Measurements from ENCODE around the gene SAFB2.
"Not testable (repeated sequence)": the region's sequence is repeated elsewhere in the genome, so short reads cannot be mapped to it uniquely, and the experiment has no call there.

SAFB2 gene

DNA sequence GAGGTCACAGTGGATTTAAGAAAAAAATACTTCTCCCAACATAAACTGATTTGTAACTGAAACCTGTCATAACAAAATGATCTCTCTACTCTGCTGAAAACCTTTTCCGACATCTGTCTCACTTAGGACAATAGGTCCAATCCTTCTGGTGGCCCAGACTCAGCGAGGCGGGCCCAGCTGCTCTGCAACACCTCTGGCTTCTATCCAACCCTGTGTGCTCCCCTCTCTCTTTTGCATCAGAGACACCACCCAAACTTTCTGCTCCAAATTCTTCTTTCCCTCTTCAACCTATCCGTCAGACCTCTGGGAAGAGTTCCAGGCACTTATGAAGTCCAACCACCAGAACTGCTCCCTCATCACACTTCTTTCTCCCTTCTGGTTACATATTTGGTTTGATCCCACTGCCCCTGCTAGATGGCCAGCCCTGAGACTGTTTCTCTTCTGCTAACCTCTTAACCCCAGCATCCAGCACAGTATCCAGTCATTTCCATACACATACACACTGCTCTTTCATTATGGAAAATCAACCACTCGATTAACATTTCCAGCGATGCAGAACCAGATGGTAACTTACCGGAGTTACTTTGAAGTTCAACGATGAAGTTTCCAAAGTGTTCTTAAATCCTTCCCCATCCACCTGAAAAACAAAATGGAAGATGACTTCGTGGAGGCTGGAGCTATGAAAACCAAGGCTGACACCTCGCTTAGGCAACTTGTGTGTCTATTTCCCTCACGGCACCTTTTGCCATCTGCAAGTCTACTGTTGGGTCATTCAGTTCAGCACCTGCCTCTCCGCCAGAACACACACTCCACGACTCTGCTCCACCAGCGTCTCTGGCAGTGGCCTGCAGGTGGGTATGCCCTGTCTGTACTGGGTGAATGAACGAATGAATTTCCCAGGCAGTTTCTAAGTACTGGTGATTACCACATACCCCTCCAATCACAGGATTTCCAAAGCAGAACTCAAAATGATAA is 9.4 kb downstream of the SAFB2 start:
- TF ChIP-seq, protein P1, sequence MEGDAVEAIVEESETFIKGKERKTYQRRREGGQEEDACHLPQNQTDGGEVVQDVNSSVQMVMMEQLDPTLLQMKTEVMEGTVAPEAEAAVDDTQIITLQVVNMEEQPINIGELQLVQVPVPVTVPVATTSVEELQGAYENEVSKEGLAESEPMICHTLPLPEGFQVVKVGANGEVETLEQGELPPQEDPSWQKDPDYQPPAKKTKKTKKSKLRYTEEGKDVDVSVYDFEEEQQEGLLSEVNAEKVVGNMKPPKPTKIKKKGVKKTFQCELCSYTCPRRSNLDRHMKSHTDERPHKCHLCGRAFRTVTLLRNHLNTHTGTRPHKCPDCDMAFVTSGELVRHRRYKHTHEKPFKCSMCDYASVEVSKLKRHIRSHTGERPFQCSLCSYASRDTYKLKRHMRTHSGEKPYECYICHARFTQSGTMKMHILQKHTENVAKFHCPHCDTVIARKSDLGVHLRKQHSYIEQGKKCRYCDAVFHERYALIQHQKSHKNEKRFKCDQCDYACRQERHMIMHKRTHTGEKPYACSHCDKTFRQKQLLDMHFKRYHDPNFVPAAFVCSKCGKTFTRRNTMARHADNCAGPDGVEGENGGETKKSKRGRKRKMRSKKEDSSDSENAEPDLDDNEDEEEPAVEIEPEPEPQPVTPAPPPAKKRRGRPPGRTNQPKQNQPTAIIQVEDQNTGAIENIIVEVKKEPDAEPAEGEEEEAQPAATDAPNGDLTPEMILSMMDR (IDR thresholded peaks at IDR 0.05; ENCODE audit: insufficient read depth, low read length, poor library complexity, severe bottlenecking) = no peak
- DNase-seq (ENCODE audit: extremely low read depth, insufficient read length) = no peak
- H3K36me3 ChIP-seq (ENCODE audit: control insufficient read depth, insufficient read depth, low read length) = peaks cover 31% of the 10 kb centered on the region
- H3K4me3 ChIP-seq (replicated peaks; ENCODE audit: low read depth, low read length) = no peak overlapping the region
- no peaks in the 10 kb centered on the region for H3K27me3 ChIP-seq (replicated peaks; ENCODE audit: control insufficient read depth, insufficient read depth, low read length)

DNA sequence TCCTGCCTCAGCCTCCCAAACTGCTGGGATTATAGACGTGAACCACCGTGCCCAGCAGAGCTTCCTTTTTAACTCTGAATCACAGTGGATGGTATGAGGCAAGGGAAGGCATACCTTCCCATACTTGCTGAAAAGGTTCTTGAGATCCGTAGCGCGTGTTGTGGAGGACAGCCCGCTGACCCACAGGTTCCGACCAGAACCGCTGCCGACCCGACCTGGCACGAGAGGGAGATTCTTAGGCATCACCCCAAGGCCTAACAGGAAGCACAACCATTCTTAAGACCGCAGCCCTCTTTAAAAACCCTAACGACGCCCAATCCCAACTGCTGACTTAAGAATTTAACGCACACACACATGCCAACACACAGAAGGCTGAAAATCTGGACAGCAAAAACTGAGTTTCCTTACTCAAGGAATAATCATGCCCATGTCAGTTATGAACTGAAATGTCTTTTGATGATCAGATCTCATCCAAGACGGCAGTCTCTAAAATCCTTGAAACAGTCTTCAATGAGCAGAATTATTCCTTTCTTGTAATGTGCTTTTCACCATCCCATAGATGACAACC is 12.6 kb downstream of the SAFB2 start:
- TF ChIP-seq, protein P1 (IDR thresholded peaks at IDR 0.05; ENCODE audit: insufficient read depth, low read length, poor library complexity, severe bottlenecking) = no peak
- no peak overlapping the region for H3K4me3 ChIP-seq (replicated peaks; ENCODE audit: low read depth, low read length)
- no peak for DNase-seq (ENCODE audit: extremely low read depth, insufficient read length)
- H3K27me3 ChIP-seq (replicated peaks; ENCODE audit: control insufficient read depth, insufficient read depth, low read length) = no peaks in the 10 kb centered on the region
- peaks cover 35% of the 10 kb centered on the region for H3K36me3 ChIP-seq (ENCODE audit: control insufficient read depth, insufficient read depth, low read length)

DNA sequence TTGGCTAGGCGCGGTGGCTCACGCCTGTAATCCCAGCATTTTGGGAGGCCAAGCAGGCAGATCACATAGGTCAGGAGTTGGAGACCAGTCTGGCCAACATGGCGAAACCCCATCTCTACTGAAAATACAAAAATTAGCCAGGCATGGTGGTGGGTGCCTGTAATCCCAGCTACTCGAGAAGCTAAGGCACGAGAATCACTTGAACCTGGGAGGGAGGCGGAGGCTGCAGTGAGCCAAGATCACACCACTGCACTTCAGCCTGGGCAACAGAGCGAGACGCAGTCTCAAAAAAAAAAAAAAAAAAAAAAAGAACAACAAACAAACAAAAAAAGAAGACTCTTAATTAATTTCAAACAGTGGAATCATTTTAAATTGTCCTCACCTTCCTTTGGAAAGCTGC is 13.8 kb downstream of the SAFB2 start:
- not testable (repeated sequence) for H3K27me3 ChIP-seq (replicated peaks; ENCODE audit: control insufficient read depth, insufficient read depth, low read length); DNase-seq (ENCODE audit: extremely low read depth, insufficient read length); H3K4me3 ChIP-seq (replicated peaks; ENCODE audit: low read depth, low read length)
- peaks cover 34% of the 10 kb centered on the region for H3K36me3 ChIP-seq (ENCODE audit: control insufficient read depth, insufficient read depth, low read length)

DNA sequence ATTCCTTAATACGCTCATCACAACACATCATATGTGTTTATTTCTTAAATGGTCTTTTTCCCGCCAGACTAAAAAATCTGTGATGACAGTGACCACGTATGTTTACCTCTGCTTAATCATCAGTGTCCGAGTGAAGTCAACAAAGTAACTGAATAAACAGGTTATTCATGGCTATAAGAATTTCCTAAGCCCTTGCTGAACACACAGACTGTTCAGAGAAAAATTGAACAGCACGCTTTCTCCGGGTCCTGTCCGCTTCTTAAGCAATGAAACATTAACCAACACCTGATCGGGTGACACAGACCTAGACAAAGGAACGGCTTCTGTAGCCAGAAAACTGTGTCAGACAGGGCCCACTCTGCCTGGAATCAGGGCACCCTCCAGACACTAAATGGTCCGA is 14.3 kb downstream of the SAFB2 start:
- Histone ChIP-seq H3K36me3 (ENCODE audit: control insufficient read depth, insufficient read depth, low read length) (peaks cover 30% of the 10 kb centered on the region), H3K4me3 (replicated peaks; ENCODE audit: low read depth, low read length) (no peak overlapping the region), H3K27me3 (replicated peaks; ENCODE audit: control insufficient read depth, insufficient read depth, low read length) (no peaks in the 10 kb centered on the region)
- TF ChIP-seq, protein P1 (IDR thresholded peaks at IDR 0.05; ENCODE audit: insufficient read depth, low read length, poor library complexity, severe bottlenecking) = no peak
- no peak for DNase-seq (ENCODE audit: extremely low read depth, insufficient read length)

DNA sequence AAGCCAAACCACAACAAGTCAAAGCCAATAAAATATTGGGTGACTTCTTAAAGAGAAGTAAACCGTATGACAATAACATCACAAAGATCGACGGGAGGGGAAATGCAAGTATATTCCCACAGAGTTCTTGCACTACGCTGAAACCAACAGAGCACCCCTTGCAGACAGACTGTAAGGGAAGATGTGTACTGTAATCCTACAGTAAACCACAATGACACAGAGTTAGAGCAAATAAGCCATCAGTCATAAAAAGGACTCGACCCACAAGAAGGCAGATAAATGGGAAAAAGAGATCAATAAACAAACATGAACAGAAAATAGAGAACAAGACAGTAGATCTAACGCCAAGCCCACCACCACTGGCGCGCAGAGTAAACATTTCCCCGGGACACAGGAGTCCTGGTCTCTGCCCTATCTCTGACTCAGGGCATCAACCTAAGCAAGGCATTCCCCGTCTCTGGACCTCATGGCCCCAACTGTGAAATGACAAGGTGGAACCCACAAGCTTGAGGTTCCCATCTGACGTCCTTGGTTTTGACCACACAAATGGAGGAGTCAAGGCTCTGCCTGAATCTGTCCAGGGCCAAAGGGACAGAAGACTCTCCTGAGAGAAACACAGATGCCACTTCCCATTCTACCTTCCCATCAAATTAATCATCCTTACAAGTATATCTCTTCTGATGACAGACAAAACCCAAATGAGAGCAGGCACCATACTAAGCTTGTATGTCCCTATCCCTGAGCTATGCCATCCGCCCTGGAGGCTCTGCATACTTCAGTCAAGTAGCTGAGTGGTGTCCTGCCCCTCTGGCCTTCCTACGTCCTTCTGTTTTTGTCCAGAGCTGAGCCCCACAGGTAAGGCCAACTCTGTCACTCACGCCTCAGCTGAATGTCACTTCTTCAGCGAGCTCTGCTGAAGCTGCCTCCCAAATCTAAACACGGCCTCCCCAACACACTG is 15.0 kb downstream of the SAFB2 start:
- Histone ChIP-seq H3K4me3 (replicated peaks; ENCODE audit: low read depth, low read length) (no peak overlapping the region), H3K27me3 (replicated peaks; ENCODE audit: control insufficient read depth, insufficient read depth, low read length) (no peaks in the 10 kb centered on the region), H3K36me3 (ENCODE audit: control insufficient read depth, insufficient read depth, low read length) (peaks cover 29% of the 10 kb centered on the region)
- no peak for DNase-seq (ENCODE audit: extremely low read depth, insufficient read length)
- TF ChIP-seq, protein P1 (IDR thresholded peaks at IDR 0.05; ENCODE audit: insufficient read depth, low read length, poor library complexity, severe bottlenecking) = no peak
